AG08396 (cell line): ENCODE results near the gene CCHCR1.

Experiments used
- DNase-seq: peaks from one replicate; pipeline ENCODE4 v3.0.0; 2012; ENCODE audit warnings: low spot score, mixed read lengths

Gene CCHCR1

DNA sequence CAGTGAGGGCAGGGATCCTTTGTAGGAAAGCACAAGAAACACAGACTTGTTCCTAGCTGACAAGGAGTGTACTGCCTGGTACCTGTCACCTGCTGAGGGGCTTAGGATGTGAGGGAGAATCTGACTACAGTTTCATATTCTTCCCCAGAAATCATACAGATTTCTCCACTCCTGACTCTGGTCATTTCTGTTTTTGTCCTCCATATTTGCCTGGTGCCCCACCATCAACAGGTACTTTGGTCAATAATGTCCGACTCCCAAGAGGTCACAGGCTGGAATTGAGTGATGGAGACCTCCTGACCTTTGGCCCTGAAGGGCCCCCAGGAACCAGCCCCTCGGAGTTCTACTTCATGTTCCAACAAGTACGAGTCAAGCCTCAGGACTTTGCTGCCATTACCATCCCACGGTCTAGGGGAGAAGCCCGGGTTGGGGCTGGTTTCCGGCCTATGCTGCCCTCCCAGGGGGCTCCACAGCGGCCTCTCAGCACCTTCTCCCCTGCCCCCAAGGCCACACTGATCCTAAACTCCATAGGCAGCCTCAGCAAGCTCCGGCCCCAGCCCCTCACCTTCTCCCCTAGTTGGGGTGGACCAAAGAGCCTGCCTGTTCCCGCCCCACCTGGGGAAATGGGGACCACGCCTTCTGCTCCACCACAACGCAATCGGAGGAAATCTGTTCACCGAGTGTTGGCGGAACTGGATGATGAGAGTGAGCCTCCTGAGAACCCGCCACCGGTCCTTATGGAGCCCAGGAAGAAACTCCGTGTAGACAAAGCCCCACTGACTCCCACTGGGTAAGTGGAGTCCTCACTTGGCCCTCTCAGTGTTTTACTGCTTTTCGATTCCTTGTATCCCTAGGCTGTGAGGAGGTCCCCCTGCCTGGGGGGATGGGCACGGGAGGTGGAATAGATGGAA, 3.9 kb upstream of the CCHCR1 start:
- no peak for DNase-seq

DNA sequence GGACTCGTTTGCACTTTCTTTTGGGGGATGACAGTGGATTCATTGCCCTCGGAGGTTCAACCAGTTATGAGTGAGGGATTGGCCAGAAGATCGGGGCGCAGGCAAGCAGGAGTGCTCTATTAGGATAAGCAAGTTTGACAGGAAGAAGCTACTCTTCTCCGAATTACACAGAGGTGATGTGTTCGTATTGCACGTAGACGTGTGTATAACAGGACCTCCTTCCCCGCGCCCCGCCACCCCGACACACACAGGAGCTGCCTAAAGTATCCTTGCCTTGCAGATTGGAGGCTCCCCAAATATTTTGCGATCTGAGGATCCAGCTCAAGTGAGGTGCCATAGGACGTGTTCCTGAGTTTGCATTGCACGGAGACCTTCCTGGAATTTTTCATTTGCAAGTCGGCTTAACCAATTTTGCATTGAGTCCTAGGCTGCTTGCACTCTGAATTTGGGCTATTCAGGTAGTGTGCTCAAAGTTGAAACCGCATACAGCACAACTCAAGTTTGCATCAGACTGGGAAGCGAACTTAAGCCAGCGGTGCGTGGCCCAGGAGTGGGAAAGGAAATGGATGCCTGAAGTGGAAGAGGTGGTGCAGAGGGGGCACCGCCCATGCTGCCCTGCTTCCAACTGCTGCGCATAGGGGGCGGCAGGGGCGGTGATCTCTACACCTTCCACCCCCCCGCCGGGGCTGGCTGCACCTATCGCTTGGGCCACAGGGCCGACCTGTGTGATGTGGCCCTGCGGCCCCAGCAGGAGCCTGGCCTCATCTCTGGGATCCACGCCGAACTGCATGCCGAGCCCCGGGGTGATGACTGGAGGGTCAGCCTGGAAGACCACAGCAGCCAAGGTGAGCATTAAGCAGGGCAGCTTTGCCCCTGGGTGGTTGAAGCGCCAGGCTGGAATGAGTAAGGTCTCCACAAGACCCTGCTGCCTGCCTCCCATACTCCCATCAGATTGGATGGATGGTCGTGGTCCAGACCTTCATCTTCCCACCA, 1.6 kb upstream of the CCHCR1 start:
- no peak for DNase-seq

DNA sequence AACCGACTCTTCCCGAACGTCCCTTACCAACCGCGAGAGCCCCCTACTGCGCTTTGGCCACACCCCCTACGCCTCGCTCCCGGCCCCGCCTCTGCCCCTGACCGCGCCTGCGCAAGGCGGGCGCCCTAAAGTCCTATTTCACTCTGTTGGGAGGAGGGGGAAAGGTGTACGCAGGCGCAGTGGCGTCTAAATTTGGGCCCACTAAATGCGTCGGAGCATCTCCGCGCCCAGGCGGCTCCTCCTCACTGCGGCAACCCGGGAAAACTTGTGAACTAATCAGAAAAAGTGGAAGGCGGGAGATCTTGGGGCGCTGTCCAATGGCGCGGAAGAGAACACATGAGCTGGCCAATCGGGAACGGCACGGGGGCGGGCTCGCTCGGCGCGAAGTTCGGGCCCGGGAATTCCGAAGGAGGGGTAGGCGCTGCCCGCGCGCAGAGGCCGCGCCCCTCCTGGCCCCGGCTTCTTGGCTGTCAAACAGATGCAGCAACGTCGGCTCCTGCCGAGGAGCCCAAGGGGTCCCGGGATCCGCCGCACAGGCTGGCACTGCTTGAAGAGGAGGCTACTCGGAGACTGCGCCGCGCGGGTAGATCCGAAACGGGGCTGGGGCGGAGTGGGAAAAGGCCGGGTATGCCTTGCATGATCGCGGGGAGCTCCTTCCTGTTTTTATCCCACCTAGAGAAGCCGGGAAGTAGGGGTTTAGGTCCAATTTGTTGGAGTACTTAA, 699 bp upstream of the CCHCR1 start, which contains the start of gene TCF19:
Gene TCF19, plus strand, starts transcription at position 450 of the 723 bp plus-strand sequence. CDS start 881 bp downstream, outside the sequence.
- peak; percentile 100 for DNase-seq

DNA sequence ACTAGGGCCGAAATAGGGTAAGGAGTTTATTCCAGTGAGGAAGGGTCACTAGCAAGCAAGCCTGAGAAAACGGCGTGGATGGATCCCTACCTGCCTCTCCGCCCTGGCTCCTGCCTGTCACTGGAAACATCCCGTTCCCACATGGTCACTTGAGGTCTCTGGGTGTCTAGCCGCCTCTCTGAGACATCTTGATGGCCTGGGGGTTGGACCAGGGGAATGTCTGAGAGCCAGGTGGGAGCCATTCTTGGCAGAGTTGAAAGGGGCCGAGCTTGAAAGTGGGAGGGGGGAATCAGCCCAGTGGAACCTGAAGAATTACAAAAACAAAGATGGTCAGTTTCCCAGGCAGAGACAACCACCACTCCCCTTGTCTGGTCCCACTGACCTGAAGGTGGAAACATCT, 961 bp downstream of the CCHCR1 start:
- no peak for DNase-seq

DNA sequence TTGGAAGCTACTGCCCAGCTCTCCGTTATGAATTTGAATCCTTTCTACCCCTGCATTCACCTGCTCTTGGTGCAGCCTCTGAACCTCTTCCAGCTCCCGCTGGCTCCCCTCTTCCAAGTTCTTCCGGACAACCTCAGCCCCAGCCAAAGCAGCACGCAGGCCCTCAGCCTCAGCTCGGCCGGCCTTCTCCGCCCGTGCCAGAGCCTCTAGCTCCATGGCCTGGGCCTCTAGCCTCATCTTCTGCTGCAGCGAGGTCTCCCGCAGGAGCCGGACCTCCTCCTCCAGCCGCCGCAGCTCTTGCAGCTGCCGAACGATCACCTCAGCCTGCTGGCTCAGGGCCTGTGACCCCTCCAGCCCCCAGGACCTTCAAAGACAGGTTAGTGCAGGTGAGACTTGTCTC, 3.2 kb downstream of the CCHCR1 start:
- no peak for DNase-seq

DNA sequence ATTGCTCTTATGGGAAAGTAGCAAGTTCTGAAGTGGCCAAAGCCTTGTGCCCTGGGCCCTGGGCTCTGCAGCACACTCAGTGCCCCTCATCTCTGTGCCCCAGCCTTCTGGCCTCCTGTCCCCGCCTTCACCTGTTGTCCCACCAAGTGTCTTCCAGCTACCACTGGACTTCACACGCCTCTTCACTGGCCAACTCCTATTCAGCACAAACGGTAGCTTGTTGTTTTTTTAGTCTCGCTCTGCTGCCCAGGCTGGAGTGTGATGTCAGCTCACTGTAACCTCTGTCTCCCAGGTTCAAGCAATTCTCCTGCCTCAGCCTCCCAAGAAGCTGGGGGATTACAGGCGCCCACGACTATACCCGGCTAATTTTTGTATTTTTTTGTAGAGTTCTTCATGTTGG, 4.8 kb downstream of the CCHCR1 start:
- no peak for DNase-seq

DNA sequence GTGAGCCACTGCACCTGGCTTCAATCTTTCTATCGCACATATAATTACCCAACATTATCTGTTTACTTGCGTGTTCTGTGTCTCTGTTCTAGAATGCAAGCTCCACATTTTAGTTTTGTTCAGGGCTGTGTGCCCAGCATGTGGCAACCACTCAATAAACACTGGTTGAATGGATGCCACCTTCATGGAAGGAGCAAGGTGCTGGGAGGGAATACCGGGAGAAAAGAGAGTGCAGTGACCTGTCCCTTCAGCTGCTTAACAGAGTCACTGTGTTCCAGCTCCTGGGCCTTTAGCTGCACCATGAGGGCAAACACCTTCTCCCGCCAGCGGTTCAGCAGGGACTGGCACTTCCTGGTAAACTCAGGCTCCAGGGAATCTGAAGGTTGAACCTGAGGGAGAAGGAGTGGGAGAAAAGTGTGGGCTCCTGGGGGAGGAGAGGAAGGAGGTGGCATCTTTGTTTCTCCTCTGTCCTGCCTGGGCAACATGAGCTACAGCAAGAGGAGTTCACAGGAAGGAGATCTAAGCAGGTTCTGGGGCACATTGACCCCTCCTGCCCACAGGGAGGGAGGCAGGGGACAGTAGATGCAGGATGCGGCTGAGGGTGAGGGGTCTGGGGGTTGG, 7.7 kb downstream of the CCHCR1 start:
- DNase-seq: no peak

DNA sequence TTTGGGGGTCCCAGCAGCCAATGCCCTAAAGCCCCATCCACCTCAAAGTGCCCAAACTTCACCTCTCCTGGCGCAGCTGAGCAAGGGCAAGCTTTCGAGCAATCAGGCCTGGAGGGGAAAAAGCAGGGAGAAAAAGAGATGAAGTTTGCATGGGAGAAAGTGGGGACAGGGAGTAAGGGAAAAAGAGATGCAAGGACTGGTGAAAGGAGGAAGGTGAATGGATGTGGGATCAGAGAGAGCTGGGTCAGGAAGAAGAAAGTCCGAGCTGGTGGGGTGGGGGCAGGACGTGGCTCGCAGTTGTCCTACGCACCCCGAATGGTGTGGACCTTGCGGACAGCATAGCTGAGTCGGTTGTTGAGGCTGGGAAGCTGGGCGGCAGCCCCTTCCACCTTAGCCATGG, 12.2 kb downstream of the CCHCR1 start:
- no peak for DNase-seq

DNA sequence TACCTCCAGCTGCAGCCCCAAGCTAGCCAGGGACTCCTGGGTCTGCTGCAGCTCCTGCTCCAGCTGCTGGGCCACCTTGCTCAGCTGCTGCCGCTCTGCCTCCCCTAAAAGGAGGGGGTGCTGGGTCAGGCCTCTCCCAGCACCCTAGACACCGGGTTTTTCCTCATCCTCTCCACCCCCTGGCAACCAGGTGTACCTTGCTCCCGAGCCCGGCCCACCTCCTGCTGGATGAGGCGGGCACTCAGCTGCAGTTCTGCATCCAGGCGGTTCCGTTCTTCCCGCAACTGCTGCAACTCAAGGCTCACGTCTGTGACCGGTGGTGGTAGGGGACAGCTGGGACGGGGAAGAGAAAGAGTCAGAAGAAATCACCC, 12.6 kb downstream of the CCHCR1 start:
- no peak for DNase-seq

DNA sequence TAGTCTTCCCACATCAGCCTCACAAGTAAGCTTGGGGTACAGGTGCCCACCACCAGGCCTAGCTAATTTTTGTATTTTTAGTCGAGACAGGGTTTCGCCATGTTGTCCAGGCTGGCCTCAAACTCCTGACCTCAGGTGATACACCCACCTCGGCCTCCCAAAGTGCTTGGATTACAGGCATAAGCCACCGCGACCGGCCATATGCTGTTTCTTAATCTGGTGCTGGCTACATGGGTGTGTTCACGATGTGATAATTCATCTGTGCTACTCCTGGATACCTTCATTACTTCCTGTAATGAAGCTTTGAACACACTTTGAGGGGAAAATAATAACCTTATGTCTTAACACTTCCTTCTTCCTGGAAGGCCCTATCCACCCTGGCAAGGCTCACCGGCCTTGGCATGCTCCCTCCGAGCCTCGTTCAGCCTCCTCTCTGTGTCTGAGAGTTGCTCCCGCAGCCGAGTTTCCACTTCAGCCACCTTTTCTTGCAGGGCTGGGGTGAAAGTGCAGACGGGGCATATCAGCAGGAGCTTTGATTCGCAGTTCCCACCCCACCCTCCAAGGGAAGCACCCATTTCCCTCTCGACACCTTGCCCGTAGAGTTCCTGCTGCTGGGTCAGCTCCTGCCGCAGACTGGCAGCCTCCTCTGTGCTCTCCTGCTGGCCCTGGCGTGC, 13.2 kb downstream of the CCHCR1 start:
- no peak for DNase-seq

DNA sequence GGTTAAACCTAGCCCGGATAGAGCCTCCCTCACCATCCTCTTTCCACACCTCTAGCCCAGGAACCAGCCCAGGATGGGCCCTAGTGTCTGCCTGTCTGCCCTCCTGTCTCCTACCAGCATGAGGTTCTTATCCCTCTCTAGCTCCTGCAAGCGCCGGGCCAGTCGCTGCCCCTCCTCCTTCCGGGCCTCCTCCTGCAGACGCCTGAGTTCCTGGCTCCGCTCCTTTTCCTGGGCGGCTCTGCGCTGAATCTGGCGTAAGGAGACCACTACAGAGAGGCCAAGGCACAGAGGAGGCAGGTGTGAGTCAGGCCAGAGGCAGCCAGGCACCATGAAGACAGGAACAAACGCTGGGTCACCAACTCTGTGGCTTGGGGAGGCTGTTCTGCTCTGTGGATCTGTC, 14.5 kb downstream of the CCHCR1 start:
- DNase-seq: peak; percentile 76

DNA sequence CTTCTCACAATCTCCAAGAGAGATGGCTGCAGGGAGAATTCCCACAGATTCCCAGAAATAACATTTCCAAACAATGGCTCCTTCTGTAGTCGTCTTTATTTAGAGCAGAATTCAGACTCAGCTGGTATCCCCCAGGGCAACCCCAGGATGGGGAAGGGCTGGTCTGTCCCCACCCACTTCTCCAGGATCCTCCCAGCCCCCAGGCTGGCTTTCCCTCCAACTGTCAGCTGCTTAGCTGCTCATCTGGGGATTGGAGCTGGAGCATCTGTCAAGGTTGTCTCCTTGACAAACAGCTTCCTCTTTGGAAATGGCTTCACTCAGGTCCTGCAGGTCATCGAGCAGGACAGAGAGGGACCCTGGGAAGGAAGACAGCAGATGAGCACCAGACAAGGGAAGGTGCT, 15.2 kb downstream of the CCHCR1 start:
- no peak for DNase-seq

DNA sequence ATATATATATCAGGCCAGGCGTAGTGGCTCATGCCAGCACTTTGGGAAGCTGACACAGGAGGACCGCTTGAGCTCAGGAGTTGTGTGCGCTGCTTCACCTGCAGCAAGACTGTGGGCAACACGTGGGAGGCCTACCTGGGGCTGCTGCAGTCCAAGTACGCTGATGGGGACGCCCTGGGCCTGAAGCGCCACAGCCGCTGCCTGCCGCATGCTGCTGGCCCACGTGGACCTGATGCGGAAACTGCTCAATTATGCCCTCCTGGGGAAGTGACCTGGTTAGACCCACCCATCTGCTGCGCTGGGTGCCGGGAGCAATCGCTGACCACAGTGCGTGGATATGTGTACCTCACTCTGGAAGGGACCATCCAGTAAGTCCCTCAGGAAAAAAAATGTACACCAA, 17.0 kb downstream of the CCHCR1 start:
- DNase-seq: no peak

DNA sequence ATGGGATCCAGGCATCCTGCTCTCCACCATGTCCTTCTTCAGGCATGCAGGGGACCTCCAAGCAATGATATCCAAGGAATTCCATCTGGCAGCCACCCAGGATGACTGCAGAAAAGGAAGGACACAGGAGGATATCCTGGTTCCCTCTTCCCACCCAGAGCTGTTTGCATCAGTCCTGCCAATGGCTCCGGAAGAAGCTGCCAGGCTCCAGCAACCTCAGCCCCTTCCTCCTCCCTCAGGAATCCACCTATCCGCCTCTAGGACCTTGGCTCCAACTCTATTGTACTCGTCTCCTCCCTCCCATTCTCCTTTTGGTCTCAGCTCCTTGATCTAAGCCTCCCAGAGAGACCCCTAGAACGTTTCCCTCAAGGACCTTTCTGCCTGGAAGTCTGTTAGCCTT, 18.0 kb downstream of the CCHCR1 start:
- no peak for DNase-seq

DNA sequence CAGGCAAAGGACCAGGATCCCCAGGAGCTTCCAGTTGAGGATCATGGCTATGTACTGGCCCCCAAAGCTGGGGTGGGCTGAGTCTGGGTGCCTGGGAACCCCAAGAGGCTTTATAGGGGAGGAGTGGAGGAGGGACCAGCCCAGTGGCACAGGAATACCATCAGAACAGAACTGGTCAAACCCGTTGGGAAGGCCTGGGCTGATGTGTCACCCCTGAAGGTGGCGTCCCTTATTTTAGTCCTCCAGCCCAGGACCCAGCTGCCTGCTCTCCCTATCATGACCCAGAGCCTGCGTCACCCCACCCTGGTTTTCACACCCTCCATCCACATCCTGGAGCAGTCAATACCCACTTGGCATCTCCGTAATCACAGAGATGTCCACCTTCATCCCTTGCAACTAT, 18.6 kb downstream of the CCHCR1 start, which contains the start of gene PSORS1C2:
Gene PSORS1C2, minus strand, starts transcription at position 85 of the 400 bp plus-strand sequence. Its CDS starts 40 bp downstream, at position 45.
- DNase-seq: no peak

DNA sequence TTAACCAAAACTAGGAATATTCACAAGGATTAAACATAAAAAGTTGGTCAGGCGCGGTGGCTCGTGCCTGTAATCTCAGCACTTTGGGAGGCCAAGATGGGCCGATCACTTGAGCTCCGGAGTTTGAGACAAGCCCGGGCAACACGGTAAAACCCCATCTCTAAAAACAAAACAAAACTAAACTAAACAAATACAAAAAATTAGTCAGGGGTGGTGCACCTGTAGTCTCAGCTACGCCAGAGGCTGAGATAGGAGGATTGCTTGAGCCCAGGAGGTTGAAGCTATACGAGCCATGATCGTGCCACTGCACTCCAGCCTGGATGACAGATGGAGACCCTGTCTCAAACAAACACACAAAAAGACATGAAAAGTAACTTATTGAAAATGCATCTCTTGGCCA, 21.9 kb downstream of the CCHCR1 start:
- DNase-seq: no peak

DNA sequence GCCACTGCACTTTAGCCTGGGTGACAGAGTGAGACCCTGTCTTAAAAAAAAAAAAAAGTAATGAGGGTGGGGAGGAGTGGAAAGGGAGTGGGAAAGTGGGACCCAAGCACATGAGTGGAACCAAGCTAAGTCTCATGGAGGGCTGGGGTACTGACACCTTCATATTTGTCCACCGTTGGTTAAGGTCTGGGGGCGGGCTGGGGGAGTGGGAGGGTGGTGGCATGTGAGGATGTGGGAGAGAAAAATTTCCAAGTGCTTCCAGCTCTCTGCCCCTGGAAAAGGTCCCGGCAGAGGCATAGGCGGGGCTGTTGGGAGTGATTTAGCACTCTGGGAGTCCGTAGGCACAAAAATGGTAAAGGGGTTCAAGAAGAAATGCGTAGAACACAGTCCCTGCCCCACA, 24.8 kb downstream of the CCHCR1 start:
- no peak for DNase-seq

DNA sequence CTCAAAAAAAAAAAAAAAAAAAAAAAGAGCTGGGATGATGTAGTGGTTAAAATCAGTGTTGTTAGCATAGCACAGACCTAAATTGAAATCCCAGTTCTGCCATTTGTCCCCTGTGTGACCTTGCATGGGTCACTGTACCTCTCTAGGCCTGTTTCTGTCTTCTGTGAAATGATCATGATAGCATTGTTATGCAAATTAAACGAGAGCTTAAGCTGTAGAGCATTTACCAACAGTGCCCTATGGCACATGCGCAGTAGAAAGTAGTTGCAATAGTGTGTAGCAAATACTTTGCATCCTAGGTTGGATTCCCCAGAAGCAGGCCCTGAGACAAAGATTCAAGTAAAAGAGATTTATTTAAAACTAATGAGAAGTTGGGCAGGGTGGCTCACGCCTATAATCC, 26.0 kb downstream of the CCHCR1 start:
- DNase-seq: no peak

DNA sequence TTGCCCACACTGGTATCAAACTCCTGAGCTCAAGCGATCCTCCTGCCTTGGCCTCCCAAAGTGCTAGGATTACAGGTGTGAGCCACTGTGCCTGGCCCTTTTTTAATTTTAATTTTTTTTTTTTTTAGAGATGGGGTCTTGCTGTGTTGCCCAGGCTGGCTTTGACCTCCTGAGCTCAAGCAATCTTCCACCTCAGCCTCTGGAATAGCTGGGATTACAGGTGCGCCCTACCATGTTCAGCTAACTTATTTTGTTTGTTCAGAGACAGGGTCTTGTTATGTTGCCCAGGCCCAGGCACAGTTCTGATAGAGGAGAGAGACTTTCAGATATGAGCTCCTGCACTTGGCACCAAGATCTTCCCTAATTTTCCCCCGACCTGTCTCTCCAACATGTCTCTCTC, 26.9 kb downstream of the CCHCR1 start:
- DNase-seq: no peak

DNA sequence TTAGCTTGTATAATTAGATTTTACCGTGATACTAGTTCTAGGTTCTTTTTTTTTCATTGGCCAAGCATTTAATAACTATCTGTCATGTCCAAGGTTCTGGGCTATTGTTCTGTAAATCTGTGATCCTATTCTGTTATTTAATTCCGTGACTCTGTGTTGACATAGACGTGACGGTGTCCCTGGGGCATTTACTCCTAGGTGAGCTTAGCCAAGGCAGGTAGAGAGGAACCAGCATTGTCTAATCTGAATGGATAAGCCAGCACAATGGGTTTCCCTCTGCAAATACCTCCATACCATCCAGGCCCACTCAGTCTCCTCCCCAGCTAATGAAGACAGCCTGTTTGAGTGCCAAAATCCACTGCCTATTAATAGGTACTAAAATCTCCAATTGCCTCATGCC, 28.5 kb downstream of the CCHCR1 start:
- no peak for DNase-seq

DNA sequence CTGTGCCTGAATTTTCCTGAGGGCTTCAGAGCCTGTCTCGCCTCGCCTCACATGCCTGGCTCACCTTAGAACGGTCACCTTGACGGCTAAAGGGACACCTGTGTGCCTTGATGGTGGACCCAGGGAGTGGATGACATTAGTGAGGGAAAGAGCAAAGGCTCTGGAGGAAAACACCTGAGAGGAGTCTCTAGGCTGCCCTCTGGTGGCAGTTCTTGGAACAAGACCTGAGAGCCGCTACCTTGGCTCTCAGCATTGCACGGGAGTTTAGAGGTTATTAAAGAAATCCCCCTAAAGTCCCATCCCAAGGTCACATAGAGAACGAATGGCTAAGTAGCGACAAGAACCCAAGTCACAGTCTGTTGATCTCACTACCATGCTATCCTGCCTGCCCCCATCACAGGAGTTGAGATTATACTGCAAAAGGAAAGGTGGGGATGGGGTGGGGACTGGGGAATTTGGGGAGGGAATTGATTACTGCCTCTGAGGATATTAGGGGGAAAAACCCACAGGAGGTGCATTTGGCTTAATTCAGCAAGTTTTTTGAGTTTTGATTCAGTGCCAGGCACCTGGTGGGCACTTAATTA, 29.4 kb downstream of the CCHCR1 start:
- peak; percentile 59 for DNase-seq
